SK-MEL-5 (cell line): ENCODE results near the gene CPO. TPM values are rescaled to one million over a fixed set of nuclear protein-coding genes. Genes with fewer than 3 reads are reported as not detected.

Experiments
- DNase-seq: peaks from one replicate; pipeline ENCODE4 v3.0.0-alpha.2; 2016; ENCODE audit warnings: low read depth, low spot score
- in situ Hi-C: cut with HindIII; loops from 2 replicates; pipeline ENCODE4 v1.10.0; 2016; ENCODE audit warnings: low sequenced_read_pairs, high pct_unique_total_duplicates, low pct_unique_long_range_greater_than_20kb
- total RNA-seq: library from RNA; depleted of rRNA; stranded (reverse); fragments of >200 nt; shearing (Covaris generic); gene quantifications from 2 replicates; pipeline ENCODE4 v1.2.3, GENCODE V29; 2014; rRNA removed

The CPO gene
- total RNA-seq, 1 experiment from 2014 or later: not detected

GRCh38 chr2:206989311-206989710 is 50.0 kb downstream of the CPO start:
- peak; percentile 63 for DNase-seq
- in situ Hi-C loops: no loop called here

DNA sequence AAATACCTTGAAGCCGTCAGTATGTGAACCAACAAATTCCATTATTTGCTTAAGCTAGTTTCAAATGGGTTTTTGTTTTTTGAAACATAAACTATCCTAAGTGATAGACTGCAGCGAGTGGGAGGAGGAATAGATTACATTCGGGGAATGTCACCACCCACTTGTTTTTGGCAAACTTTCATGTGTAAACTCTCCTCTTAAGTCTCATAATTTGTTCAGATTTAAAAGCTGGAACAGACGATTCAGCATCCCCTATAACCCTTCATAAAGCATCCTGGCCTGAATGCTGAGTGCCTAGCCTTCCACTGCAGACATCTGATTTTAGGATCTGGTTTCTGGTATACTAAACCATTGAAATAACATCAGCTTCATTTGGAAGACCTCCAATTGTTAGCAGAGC is 51.0 kb downstream of the CPO start:
- DNase-seq: no peak
- in situ Hi-C loops: no loop called here

GRCh38 chr2:206991070-206991469 is 51.8 kb downstream of the CPO start:
- in situ Hi-C loops: no loop called here
- DNase-seq: no peak

DNA sequence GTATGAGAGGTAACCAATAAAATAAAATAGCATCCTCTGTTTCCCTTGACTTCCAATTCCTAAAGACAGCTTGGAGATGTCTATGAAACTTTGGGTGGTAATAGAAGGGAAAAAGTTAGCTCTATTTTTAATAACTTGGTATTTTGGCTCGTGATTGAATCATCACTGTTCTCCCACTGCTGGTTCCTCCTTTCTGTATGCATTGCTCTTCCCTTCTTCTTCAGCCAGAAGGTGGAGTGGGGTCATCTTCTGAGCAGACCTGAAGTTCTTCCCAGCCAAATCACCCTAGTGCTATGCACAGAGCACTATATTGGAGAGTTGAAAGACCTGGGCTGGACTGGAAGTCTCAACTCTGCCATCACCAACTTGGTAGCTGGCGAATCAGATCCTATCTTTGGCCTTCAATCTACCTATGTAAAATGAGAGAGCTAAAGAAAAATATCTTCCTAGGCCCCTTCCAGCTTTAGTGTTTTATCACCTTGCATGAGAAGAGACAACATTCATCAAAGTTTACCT is 54.1 kb downstream of the CPO start:
- in situ Hi-C loops: no loop called here
- no peak for DNase-seq

GRCh38 chr2:206993964-206994363 is 54.6 kb downstream of the CPO start:
- in situ Hi-C loops: no loop called here
- no peak for DNase-seq

- in situ Hi-C loops: no loop called here
- no peak for DNase-seq
These were observed 57.3 kb downstream of the CPO start for GRCh38 chr2:206996556-206997065.

GRCh38 chr2:207008105-207008990 is 69.0 kb downstream of the CPO start:
- DNase-seq: peak; percentile 53
- in situ Hi-C loops: no loop called here

GRCh38 chr2:207012461-207012860 is 73.1 kb downstream of the CPO start:
- in situ Hi-C loops: no loop called here
- DNase-seq: no peak

- DNase-seq: no peak
- in situ Hi-C loops: no loop called here
These were observed 75.1 kb downstream of the CPO start for GRCh38 chr2:207014424-207014823.

DNA sequence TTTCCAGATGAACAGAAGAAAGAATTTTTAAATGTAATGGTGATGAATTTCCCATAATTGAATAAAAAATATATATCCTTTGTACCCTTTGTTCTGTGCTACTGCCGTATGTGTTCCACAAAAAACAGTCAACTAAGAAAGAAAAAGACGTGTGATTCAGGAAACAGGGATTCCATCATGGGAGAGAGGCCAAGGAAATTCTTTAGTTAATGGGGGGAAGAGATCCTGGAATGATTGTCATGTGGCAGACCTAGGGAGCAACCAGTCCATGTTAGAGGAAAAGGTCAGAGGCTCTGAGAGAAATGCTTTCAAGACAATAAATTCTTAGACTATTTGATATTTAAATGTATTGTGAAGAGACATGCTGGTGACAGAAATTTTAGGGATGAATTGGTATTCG is 76.6 kb downstream of the CPO start:
- DNase-seq: peak; percentile 30
- in situ Hi-C loops: no loop called here

Other genes starting within 250 kb of the CPO start
- not detected in 2 replicates for gene DYTN, start 221.1 kb upstream of the CPO start, total RNA-seq
- 1.8 and 2.2 TPM in 2 replicates for gene MDH1B, start 174.2 kb upstream of the CPO start, total RNA-seq
- 108 and 115 TPM in 2 replicates for gene FASTKD2, start 173.9 kb upstream of the CPO start, total RNA-seq
- gene KLF7, start 226.4 kb downstream of the CPO start, total RNA-seq: 6.2 and 8.4 TPM in 2 replicates